ENCODE results near the gene TEX22.

The TEX22 gene

DNA sequence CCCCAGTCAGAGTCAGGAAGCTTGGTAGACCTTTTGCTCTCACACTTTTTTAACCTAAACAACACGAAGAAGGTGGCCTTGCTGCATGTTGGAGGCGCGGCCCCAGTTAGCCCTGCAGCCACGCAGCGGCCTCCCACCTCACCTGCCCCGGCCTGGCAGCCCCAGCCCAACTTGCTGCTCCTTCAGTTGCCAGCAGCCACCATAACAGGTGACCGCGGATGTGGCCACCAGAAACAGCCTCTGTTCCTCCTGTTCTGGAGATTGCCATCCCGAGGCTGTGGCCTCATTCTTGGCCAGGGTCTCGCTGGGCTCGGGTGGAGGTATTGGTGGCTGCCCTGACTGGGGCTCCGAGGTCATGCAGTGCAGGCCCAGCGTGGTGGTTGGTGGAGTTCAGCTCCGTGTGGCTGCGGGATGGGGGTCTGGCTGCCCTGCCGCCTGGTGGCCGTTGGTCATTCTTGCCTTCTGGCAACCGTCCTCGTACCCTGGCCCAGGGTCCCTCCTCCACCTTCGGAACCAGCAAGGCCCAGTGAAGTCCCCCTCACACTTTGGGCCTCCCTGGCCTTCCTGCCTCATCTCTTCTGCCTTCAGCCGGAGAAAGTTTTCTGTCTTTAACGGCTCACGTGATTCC, 20.7 kb upstream of the TEX22 start:
- Histone ChIP-seq H3K9me3 (ENCODE audit: control insufficient read depth, insufficient read depth, low read length) (no peaks in the 10 kb centered on the region), H3K36me3 (ENCODE audit: control insufficient read depth, insufficient read depth, low read length) (peaks cover 11% of the 10 kb centered on the region), H3K27ac (ENCODE audit: low read length) (no peak overlapping the region), H3K27me3 (ENCODE audit: control insufficient read depth, insufficient read depth, low read length) (no peaks in the 10 kb centered on the region), H3K4me3 (ENCODE audit: low read length) (no peak overlapping the region), H3K4me1 (ENCODE audit: control insufficient read depth, insufficient read depth, low read length) (no peaks in the 10 kb centered on the region)
- no peak for DNase-seq (ENCODE audit: low read depth, low spot score)
- no CpG with 5 or more reads among the region's 23 CpGs for WGBS (ENCODE audit: insufficient coverage, insufficient read length)

DNA sequence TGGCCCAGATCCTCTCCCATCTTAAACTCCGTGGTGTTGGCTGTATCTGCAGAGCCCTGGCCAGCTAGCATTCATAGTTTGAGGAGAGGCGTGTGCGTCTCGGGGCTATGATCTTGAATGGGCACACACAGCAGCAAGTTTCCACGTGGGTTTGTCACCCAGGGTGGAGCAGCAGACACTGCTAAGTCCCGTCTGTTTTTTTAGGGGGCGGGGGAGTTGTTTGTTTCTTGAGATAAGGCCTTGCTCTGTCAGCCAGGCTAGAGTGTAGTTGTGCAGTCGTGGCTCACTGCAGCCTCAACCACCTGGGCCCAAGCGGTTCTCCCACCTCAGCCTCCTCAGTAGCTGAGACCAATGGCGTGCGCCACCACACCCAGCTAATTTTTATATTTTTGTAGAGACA, 20.1 kb upstream of the TEX22 start:
- H3K36me3 ChIP-seq (ENCODE audit: control insufficient read depth, insufficient read depth, low read length): peaks cover 16% of the 10 kb centered on the region

DNA sequence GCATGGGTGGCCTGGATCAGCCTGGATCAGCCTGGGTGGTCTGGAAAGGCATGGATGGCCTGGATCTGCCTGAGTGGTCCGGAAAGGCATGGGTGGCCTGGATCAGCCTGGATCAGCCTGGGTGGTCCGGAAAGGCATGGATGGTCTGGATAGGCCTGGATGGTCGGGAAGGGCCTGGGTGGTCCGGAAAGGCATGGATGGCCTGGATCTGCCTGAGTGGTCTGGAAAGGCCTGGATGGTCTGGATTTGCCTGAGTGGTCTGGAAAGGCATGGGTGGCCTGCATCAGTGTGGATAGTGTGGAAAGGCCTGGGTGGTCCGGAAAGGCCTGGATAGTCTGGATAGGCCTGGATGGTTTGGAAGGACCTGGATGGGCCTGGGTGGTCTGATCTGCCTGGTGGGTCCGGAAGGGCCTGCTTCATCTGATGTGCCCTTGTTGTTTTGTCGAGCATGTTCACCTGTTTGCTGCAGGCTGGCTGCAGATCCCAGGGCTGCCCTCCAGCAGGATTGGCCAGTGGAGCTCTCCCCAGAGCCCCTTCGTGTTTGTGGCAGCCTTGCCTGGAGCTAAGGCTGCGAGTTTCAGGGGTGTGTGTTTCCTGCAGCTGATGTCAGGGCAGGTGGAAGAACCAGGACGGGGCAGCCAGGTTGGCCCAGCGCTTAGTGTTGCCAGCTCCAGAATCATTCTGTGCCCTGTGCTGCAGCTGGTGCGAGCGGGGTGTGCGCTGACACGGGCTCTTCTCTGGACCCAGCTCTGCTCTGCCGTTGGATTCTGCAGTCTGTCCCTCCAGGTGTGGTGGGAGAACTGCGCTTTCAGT, 19.3 kb upstream of the TEX22 start:
- Histone ChIP-seq H3K36me3 (ENCODE audit: control insufficient read depth, insufficient read depth, low read length) (peaks cover 19% of the 10 kb centered on the region), H3K27ac (ENCODE audit: low read length) (no peak overlapping the region), H3K9me3 (ENCODE audit: control insufficient read depth, insufficient read depth, low read length) (no peaks in the 10 kb centered on the region), H3K27me3 (ENCODE audit: control insufficient read depth, insufficient read depth, low read length) (no peaks in the 10 kb centered on the region), H3K4me1 (ENCODE audit: control insufficient read depth, insufficient read depth, low read length) (no peaks in the 10 kb centered on the region), H3K4me3 (ENCODE audit: low read length) (no peak overlapping the region)
- no CpG with 5 or more reads among the region's 17 CpGs for WGBS (ENCODE audit: insufficient coverage, insufficient read length)
- no peak for DNase-seq (ENCODE audit: low read depth, low spot score)

More for the DNA sequence above, 20.1 kb upstream of the TEX22 start:
- Histone ChIP-seq H3K27ac (ENCODE audit: low read length) (no peak overlapping the region), H3K27me3 (ENCODE audit: control insufficient read depth, insufficient read depth, low read length) (no peaks in the 10 kb centered on the region), H3K4me1 (ENCODE audit: control insufficient read depth, insufficient read depth, low read length) (no peaks in the 10 kb centered on the region), H3K4me3 (ENCODE audit: low read length) (no peak overlapping the region), H3K9me3 (ENCODE audit: control insufficient read depth, insufficient read depth, low read length) (no peaks in the 10 kb centered on the region)
- WGBS (ENCODE audit: insufficient coverage, insufficient read length): no CpG with 5 or more reads among the region's 11 CpGs
- DNase-seq (ENCODE audit: low read depth, low spot score): no peak

DNA sequence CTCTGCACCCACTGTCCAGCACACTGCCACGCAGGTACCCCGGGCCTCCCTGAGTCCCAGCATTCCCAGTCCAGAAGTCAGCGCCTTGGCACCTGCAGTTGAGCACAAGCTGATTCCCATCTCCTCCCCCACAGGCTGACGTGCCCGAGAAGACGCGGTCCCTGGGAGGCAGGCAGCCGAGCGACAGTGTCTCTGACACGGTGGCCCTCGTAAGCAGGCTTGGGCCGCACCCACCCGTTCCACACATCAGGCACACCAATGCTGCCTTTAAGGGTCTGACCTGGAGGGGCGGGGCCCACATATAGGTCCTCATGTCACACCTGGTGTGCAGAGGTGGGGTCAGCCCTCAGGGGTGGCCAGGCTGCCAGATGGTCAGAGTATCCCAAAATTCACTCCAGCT, 18.4 kb upstream of the TEX22 start:
- peaks cover 19% of the 10 kb centered on the region for H3K36me3 ChIP-seq (ENCODE audit: control insufficient read depth, insufficient read depth, low read length)
- no CpG with 5 or more reads among the region's 14 CpGs for WGBS (ENCODE audit: insufficient coverage, insufficient read length)
- DNase-seq (ENCODE audit: low read depth, low spot score): no peak
- H3K27me3 ChIP-seq (ENCODE audit: control insufficient read depth, insufficient read depth, low read length): no peaks in the 10 kb centered on the region
- H3K9me3 ChIP-seq (ENCODE audit: control insufficient read depth, insufficient read depth, low read length): no peaks in the 10 kb centered on the region
- H3K27ac ChIP-seq (ENCODE audit: low read length): no peak overlapping the region
- no peak overlapping the region for H3K4me3 ChIP-seq (ENCODE audit: low read length)
- H3K4me1 ChIP-seq (ENCODE audit: control insufficient read depth, insufficient read depth, low read length): no peaks in the 10 kb centered on the region

DNA sequence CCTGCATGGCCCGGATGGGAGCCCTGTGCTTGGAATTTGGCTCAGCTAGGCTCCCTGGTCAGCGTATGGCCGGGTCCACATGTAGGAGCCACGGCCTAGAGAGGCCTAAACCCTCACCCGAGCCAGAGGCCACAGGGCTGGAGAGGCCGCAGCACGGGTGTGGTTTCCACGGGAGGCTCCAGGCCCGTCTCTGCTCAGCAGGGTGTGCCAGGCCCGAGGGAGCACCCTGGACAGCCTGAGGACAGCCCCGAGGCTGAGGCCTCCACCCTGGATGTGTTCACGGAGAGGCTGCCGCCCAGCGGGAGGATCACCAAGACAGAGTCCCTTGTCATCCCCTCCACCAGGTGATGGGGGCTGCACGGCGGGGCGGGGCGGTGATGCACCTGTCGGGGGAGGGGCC, 17.6 kb upstream of the TEX22 start:
- Histone ChIP-seq H3K4me3 (ENCODE audit: low read length) (no peak overlapping the region), H3K36me3 (ENCODE audit: control insufficient read depth, insufficient read depth, low read length) (peaks cover 19% of the 10 kb centered on the region), H3K27me3 (ENCODE audit: control insufficient read depth, insufficient read depth, low read length) (no peaks in the 10 kb centered on the region), H3K9me3 (ENCODE audit: control insufficient read depth, insufficient read depth, low read length) (no peaks in the 10 kb centered on the region), H3K4me1 (ENCODE audit: control insufficient read depth, insufficient read depth, low read length) (no peaks in the 10 kb centered on the region), H3K27ac (ENCODE audit: low read length) (no peak overlapping the region)
- no peak for DNase-seq (ENCODE audit: low read depth, low spot score)
- WGBS (ENCODE audit: insufficient coverage, insufficient read length): no CpG with 5 or more reads among the region's 19 CpGs

DNA sequence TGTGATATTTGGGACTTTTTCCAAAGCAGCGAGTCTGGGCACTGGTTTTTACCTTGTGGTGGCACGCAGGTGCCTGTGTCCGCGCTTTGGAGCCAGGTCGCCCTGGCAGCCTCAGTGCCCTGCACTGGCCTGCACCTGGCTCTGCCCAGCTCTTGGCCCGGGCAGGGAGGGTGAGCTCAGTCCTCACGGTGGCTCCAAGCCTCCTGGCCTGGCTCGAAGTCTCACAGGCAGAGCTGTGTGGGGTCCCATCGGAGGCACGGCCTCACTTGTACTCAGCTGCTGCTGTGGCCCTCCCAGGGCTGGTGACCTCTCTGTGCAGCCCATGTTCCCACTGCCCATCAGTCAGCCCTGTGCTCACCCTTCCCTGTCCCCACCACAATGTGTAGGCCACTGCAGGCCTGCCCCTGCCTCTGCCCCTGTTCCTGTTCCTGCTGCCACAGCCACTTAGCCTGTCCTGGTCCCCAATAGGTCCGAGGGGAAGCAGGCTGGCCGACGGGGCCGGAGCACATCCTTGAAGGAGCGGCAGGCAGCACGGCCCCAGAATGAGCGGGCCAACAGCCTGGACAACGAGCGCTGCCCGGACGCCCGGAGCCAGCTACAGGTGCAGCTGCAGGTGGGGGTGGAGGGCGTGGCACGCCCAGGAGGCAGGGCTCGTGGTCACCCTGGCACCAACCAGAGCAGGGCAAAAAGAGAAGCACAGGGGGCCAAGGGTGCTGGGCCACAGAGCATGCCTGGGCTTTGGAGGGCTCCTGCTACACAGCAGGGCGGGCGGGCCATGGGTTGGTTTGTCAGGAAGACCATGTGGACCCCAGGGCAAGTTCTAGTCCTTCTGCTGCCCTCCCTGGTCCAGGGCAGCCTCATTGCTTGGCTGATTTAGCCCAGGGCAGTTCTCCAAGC, 16.6 kb upstream of the TEX22 start:
- no peak for DNase-seq (ENCODE audit: low read depth, low spot score)
- Histone ChIP-seq H3K27me3 (ENCODE audit: control insufficient read depth, insufficient read depth, low read length) (no peaks in the 10 kb centered on the region), H3K4me1 (ENCODE audit: control insufficient read depth, insufficient read depth, low read length) (no peaks in the 10 kb centered on the region), H3K36me3 (ENCODE audit: control insufficient read depth, insufficient read depth, low read length) (peaks cover 19% of the 10 kb centered on the region), H3K27ac (ENCODE audit: low read length) (no peak overlapping the region), H3K9me3 (ENCODE audit: control insufficient read depth, insufficient read depth, low read length) (no peaks in the 10 kb centered on the region), H3K4me3 (ENCODE audit: low read length) (no peak overlapping the region)
- WGBS (ENCODE audit: insufficient coverage, insufficient read length): no CpG with 5 or more reads among the region's 27 CpGs

DNA sequence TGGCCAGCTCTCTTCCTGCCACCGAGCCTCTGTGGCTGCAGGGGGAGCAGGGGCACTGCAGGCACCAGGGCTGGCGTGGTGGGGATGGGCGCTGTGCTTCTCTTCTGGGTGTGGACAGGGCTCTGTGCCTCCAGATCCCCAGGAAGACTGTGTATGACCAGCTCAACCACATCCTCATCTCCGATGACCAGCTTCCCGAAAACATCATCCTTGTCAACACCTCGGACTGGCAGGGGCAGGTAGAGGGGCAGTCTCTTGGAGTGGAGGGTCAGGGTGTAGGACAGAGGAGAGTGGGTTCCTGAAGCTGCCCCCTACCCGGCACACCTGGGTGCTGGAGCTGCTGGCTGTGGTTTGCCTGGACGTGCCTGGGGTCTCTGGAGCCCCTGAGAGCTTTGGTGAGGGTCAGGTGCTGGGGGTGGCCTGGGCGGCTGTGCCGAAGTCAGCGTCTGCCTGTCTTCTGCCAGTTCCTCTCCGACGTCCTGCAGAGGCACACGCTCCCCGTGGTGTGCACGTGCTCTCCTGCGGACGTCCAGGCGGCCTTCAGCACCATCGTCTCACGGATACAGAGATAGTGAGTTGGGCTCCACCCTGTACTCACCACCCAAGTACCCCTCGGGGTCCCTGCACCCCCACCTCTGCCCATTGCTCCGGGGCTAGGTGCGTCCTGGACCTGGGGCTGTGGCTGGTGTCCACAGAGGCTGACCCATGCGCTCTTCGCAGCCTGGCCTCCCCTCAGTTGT, 15.8 kb upstream of the TEX22 start:
- no peaks in the 10 kb centered on the region for H3K4me1 ChIP-seq (ENCODE audit: control insufficient read depth, insufficient read depth, low read length)
- no peaks in the 10 kb centered on the region for H3K9me3 ChIP-seq (ENCODE audit: control insufficient read depth, insufficient read depth, low read length)
- no peaks in the 10 kb centered on the region for H3K27me3 ChIP-seq (ENCODE audit: control insufficient read depth, insufficient read depth, low read length)
- H3K4me3 ChIP-seq (ENCODE audit: low read length): no peak overlapping the region
- no CpG with 5 or more reads among the region's 26 CpGs for WGBS (ENCODE audit: insufficient coverage, insufficient read length)
- H3K36me3 ChIP-seq (ENCODE audit: control insufficient read depth, insufficient read depth, low read length): peaks cover 21% of the 10 kb centered on the region
- H3K27ac ChIP-seq (ENCODE audit: low read length): no peak overlapping the region
- no peak for DNase-seq (ENCODE audit: low read depth, low spot score)

DNA sequence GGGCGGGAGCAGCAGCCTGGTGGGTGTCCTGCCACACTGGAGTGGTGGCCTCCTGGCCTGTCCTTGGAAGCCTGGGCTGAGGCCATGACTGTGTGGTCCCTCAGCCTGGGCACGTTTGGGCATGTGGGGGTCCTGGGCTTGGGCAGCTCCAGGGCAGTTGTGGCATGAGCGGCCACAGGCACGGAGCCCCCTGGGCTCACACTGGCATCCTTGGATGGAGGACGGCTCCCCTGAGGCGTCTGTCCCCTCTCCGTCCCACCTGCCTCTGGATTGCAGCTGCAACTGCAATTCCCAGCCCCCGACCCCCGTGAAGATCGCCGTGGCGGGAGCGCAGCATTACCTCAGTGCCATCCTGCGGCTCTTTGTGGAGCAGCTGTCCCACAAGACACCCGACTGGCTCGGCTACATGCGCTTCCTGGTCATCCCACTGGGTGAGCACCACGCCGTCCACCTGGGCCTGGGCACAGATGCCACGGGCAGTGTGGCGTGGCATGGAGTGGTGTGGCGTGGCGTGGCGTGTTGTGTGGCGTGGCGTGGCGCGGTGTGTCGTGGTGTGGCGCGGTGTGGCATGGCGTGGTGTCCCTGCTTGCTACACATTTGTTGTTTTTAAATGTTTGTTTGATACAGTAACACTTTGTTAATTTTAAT, 15.1 kb upstream of the TEX22 start:
- DNase-seq (ENCODE audit: low read depth, low spot score): no peak
- Histone ChIP-seq H3K4me3 (ENCODE audit: low read length) (no peak overlapping the region), H3K4me1 (ENCODE audit: control insufficient read depth, insufficient read depth, low read length) (no peaks in the 10 kb centered on the region), H3K27me3 (ENCODE audit: control insufficient read depth, insufficient read depth, low read length) (no peaks in the 10 kb centered on the region), H3K9me3 (ENCODE audit: control insufficient read depth, insufficient read depth, low read length) (no peaks in the 10 kb centered on the region), H3K27ac (ENCODE audit: low read length) (no peak overlapping the region), H3K36me3 (ENCODE audit: control insufficient read depth, insufficient read depth, low read length) (peaks cover 21% of the 10 kb centered on the region)
- no CpG with 5 or more reads among the region's 32 CpGs for WGBS (ENCODE audit: insufficient coverage, insufficient read length)

DNA sequence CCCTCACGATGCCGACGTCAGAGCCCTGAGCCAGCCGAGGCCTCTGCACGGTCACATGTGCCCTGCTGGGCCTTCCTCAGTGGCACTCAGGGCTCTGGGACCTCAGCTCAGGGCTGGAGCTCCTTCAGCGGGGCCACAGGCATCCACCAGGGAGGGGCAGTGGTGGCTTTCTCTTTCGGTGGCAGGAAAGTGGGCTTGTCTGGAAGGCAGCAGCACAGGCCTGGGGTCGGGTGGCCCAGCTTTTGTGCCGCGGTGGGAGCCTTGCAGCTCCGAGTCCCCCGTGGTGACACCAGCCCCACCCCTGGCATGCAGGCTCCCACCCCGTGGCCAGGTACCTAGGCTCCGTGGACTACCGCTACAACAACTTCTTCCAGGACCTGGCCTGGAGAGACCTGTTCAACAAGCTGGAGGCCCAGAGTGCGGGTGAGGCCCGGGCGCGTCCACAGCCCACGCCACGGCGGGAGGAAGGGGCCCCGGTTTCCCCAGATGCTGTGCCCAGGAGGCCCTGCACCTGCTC, 14.2 kb upstream of the TEX22 start:
- no peaks in the 10 kb centered on the region for H3K4me1 ChIP-seq (ENCODE audit: control insufficient read depth, insufficient read depth, low read length)

More for the DNA sequence above, 14.2 kb upstream of the TEX22 start:
- no CpG with 5 or more reads among the region's 23 CpGs for WGBS (ENCODE audit: insufficient coverage, insufficient read length)
- no peak overlapping the region for H3K4me3 ChIP-seq (ENCODE audit: low read length)
- H3K9me3 ChIP-seq (ENCODE audit: control insufficient read depth, insufficient read depth, low read length): no peaks in the 10 kb centered on the region
- no peak for DNase-seq (ENCODE audit: low read depth, low spot score)
- H3K36me3 ChIP-seq (ENCODE audit: control insufficient read depth, insufficient read depth, low read length): peaks cover 21% of the 10 kb centered on the region
- H3K27ac ChIP-seq (ENCODE audit: low read length): no peak overlapping the region
- H3K27me3 ChIP-seq (ENCODE audit: control insufficient read depth, insufficient read depth, low read length): no peaks in the 10 kb centered on the region

Data from iPS DF 6.9 (cell line).